H4 (cell line): ENCODE data around the gene EEF1G. TPM values are rescaled to one million over a fixed set of nuclear protein-coding genes. Genes with fewer than 3 reads are reported as not detected.
"Not testable (repeated sequence)": the region's sequence is repeated elsewhere in the genome, so short reads cannot be mapped to it uniquely, and the experiment has no call there.

ENCODE experiments used
- DNase-seq: peaks from one replicate; pipeline ENCODE4 v3.0.0-alpha.2; 2015; ENCODE audit warnings: low spot score
- total RNA-seq: library from RNA; depleted of rRNA; stranded (reverse); fragments of >200 nt; shearing (Covaris generic); gene quantifications from 2 replicates; pipeline ENCODE4 v1.2.3, GENCODE V29; 2014; rRNA removed

EEF1G gene, protein sequence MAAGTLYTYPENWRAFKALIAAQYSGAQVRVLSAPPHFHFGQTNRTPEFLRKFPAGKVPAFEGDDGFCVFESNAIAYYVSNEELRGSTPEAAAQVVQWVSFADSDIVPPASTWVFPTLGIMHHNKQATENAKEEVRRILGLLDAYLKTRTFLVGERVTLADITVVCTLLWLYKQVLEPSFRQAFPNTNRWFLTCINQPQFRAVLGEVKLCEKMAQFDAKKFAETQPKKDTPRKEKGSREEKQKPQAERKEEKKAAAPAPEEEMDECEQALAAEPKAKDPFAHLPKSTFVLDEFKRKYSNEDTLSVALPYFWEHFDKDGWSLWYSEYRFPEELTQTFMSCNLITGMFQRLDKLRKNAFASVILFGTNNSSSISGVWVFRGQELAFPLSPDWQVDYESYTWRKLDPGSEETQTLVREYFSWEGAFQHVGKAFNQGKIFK
- total RNA-seq: 1,742 and 1,908 TPM in 2 replicates

DNA sequence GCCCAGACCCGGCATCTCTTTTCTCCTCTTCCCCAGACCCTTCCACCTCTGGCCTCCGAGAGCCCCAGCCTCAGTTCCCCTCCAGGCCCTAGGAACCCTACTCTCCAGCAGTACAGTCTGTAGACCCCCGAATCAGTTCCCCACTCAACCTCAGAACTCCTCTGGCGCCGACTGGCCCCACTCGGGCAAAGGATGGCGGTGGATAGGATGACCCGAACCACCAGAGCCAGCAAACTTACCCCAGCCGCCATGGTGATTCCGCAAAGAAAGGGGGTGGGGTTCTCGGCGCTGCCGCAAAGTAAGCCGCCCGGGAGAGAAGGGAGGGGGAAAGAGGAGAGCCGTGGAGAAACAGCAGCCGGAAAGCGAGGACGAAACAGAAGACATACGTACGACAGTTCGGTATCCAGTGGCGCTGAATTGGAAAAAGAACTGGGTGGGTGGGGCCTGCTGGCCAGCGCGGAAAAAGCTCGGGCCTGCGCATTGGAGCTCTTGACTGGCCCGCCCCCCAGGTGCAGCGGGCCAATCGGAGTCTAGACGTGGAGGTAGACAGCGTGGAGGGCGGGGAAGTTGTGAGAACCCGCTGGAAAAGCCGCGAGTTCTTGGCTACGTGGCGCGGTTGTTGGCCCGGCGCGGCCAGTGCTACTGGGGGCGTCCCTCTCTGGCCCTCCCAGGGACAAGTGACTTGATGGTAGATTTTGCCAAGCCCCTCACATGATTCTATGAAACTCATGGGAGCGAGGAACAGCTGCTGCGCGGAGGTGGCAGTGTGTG lies at the start of gene EEF1G:
Gene EEF1G (minus strand): TSS at position 300 of the 771 bp plus-strand sequence. CDS start 49 bp downstream, at position 251.
- DNase-seq: peak; percentile 99

DNA sequence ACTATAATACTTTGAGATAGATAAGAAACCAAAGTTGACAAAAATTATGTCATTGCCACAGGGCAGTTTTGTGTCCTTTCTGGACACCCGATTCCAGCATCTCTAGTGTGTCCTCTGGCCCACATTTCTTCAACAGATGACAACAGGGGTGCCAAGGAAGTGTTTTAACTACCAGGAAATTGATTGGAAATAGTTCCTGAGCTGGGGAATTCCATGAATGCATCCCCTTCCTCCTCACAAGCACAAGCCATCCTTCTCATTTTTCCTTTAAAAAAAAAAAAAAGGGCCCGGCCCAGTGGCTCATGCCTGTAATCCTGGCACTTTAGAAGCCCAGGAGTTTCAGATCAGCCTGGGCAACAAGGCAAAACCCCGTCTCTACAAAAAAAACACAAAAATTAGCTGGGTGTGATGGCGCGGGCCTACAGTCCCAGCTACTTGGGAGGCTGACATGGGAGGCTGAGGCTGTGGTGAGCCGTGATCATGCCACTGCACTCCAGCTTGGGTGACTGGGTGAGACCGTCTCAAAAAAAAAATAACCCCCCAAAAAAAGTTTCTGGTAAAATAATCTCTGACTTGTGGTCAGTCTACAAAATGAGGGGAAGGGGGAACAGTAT lies 48.9 kb upstream of the EEF1G start:
- no peak for DNase-seq

DNA sequence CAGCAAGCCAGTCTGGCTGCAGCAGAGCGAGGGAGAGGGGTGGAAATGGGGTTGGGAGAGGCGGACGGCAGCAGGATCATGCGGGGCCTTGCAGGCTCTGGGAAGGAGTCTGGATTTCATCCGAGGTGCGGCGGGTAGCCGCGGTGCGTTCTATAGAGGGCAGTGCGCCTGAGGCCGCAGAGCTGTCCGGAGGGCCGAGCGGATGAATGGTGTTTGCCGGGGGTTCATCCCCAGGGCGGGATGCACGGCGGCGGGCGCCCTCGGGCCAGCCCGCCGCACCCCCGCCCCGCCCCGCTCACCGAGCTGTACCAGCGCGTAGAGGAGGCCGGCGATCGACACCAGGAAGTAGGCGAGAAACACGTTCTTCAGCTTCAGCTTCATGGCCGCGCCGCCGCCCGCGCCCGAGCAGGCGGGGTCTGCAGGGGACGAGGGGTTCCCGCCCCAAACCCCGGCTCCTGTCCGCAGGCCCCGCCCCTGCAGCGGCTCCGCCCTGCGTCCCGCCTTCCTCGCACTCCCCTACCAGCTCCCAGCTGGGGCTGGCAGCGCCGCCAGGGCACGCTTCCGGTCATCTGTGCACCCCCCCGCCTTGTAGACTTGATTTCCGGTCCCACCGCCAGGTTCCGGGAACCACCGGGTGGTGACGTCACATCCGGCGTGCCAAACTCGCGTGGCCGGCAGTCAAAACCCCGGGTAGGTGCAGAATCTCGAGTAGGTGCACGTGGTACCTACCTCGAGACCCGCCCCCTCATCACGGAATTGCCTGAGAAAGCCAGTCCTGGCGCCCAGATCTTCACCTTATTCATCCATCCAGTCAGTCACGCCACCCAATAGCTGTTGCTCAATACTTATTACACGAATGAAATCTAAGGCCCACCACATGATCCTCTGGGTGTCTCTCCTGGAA lies 48.1 kb upstream of the EEF1G start, which contains the start of gene B3GAT3:
Gene B3GAT3 (minus strand): TSS at position 420 of the 904 bp plus-strand sequence. CDS start 39 bp downstream, at position 381.
- DNase-seq: peak; percentile 98

DNA sequence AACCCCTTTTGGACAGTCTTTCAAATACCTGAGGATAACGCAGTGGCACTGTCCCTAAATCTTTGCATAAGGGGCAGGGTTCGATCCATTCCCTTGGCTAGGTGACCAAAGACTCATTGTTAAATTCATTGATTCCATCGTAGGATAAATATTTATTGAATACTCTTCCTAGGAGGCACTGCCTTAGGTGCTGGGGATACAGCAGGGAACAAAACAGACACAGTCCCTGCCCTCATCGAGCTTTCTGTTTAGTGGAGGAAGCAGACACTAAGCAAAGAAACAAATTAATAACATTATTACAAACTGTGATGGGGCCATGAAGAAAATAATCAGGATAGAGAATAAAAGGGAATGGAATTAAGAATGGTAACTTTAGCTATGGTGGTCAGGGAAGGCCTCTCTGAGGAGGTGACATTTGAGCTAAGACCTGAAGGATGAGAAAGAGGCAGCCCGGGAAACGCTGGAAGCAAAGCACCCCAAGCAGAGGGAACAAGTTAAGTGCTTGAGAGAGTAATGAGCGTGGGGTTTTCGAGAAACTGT lies 47.4 kb upstream of the EEF1G start:
- no peak for DNase-seq

DNA sequence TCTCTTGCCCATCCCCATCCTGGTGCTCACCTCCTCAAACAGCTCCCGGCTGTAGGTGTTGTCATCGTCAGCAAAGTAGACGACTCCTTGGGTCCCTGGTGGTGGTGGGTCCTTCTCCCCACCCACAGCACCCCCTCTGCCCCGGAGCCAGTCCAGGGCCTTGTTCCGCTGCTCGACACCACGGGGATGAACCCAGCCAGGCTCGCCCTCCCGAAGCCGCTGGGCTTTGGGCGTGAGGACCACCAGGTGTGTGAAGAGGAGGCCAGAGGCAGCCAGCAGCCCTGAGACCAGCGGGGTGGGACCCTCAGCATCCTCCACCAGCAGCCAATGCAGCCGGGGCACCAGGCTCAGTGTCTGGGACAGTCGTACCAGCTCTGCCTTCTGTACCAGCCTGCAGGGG lies 43.3 kb upstream of the EEF1G start:
- DNase-seq: not testable (repeated sequence)

DNA sequence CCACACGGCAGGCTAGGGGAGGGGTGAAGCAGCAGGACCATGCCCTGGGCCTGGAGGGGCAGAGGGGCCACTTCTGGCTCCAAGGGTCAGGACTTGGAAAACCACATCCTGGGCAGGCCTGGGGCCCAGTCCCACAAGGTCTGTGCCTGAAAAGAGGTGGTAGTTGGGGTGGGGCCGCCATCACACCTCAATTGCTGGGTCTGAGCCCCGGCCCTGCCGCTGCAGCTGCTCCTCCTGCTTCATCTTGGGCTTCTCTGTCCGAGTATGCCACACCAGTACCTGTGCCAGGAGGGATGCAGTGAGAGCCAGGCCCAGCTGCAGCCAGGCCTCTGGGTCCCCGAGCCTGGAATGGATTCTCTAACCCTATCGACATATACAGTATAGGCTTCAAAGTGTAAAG lies 41.8 kb upstream of the EEF1G start:
- DNase-seq: no peak

DNA sequence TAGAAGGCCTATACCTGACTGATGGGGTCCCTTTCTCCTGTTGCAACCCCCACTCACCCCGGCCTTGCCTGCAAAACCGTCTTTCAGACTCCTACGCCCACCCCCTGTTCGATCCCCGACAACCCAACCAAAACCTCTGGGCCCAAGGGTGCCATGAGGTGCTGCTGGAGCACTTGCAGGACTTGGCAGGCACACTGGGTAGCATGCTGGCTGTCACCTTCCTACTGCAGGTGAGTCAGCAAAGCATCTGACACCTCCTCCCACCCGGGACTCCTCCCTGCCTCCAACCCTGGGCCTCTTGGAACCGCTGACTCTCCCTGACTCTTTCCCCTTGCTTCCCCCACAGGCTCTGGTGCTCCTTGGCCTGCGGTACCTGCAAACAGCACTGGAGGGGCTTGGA lies 40.6 kb upstream of the EEF1G start:
- DNase-seq: no peak

DNA sequence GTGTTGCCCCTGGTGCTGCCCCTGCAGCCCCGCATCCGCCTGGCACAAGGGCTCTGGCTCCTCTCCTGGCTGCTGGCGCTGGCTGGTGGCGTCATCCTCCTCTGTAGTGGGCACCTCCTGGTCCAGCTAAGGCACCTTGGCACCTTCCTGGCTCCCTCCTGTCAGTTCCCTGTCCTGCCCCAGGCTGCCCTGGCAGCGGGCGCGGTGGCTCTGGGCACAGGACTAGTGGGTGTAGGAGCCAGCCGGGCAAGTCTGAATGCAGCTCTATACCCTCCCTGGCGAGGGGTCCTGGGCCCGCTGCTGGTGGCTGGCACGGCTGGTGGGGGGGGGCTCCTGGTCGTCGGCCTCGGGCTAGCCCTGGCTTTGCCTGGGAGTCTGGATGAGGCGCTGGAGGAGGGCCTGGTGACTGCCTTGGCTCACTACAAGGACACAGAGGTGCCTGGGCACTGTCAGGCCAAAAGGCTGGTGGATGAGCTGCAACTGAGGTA lies 39.6 kb upstream of the EEF1G start:
- no peak for DNase-seq

DNA sequence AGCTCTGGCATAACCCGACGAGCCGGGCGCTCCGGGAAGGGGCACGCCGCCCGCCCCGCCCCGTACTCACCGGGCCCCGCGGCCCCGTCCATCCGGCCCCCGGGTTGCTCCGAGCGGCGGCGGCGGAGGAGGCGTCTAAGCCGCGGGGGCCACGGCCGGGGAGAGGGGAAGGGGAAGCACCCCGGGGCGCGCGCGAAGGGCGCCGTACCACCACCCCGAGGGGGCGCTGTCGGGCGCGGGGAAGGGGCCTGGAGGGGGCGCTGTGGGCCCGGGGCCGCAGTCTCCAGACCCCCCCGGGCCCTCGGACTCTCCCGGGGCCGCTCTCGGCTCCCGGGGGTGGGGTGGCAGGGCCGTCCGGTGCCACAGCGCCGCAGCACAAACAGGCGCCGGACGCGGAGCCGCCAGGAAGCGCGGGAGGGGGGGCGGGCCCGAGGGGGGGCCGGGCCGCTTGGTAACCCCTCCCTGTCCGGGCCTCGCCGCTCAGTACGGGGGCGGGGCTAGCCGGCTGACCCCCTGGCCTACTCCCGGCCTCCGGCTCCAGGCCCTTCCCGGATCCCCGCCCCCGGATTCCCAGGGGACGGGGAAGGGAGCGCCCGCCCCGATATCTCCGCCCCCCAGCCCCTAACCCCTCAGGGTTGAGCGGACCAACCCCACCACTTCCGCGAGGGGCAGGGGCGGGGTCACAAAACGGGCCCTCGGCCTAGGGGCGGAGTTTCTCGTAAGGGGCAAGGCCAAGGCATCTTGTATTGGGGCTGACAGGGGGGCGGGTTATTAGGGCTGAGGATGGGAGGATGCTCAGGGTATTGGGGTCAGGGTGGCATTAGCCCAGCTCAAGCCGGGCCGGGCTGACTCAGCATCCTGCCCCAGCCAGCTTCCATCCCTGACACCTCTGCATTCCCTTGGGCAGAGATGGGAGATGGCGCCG lies 38.9 kb upstream of the EEF1G start, which contains the start of the genes EML3 and ROM1:
Gene EML3 (minus strand): TSS at position 410 of the 925 bp plus-strand sequence. CDS start 318 bp downstream, at position 92.
Gene ROM1 (plus strand): TSS at position 892 of the 925 bp plus-strand sequence. CDS start 25 bp downstream, at position 917.
- peak; percentile 80 for DNase-seq

DNA sequence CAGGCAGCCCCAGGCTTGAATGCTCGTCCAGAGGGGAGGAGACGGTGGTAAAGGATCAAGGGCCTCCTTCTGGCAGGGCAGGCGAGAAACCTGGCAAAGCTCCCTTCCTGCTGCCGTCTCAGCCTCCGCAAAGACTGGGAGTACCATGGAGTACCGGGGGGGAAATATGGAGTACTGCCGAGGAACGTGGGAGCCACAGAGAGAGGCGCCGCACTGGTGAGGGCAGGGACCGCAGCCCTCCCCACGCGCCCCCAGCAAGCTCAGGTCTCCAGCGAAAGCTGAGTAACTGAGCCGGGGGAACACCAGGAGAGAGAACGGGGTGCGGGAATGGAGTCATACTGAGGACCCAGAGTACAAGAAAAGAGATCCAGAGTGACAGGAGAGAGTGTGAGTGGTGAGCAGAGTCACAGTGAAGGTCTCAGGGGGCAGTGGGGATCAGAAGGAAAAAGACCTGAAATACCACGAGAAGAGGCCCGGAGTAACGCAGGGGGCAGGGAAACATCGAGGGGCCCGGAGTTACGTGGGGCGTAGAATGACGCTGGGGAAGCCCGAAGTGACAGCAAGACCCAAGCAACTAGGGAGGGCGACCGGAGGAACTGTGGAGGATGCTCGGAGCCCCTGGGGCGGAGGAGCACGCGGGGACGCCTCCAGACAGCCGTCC lies 38.1 kb upstream of the EEF1G start:
- DNase-seq: peak; percentile 36

DNA sequence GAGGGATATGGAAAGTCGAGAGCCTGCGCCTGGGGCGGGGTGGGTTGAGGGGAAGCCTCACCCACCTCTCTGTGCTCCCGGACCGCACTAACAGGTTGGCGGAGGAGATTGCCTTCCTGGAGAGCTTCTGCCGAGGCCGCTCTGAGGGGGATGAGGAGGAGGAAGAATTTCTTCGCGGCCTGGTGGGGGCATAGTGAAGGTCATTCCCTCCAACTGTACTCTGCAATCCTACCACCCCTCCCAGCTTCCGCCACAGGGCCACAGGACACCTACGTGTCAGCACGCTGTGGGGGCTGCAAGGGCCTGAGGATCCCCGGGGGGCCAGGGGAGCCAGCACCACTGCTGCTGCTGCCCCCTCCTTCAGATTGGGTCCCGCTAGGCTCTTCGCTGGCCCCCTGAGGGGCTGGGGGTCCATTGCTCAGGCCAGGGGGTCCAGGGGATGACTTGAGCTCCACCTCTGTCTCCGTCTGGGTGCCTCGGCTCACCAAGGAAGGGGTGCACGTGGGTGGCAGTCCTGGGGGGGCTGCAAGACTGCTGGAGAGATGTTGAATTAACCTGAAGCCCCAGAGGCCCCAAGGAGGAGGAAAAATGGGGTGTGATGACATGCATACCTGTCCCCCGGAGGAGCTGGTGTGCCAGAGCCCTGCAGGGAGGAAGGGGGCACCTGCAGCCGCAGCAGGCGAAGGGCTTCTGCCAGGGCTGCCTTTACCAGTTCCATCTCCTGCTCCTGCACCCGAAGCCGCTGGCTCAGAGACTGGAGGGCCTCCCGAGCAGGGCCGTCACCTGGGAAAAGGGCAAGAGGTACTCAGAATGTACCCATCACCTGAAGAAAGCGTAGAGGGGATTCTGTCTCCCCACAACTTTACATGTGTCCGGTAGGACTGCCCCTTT lies 37.4 kb upstream of the EEF1G start:
- DNase-seq: no peak

DNA sequence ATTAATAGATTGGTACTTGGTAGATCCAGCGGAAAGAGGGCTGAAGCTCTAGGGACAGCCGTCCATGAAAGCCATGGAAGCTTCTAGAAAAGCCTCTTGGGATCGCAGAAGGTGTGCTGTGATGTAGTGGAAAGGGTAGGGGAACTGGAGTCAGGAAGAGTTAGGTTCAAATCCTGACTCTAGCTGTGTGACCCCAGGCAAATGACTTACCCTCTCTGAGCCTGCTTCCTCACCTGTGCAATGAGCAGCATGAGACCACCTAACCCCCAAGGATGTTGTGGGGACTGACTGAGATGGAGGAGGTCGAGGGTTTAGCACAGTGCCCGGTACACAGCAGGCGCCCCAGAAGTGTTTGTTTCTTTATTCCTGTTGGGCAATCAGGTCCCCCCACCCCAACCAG lies 36.7 kb upstream of the EEF1G start:
- no peak for DNase-seq

DNA sequence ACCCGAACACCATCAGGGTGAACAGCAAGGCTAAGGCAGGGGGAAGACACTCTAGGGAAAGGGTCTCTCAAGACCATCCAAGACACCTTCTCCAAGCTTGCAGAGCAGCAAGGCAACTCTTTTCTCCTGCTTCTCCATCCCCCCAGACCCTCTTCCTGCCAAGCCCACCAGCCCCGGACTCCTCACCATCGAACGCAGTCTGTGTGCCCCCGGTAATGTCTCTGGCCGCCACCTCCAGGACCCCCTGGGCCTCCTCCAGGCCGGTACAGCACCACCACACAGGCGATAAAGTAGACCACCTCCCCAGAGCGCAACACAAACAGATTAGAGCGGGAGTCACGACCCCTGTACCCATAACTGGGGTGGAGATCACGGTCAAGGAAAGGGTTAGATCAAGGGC lies 35.1 kb upstream of the EEF1G start:
- DNase-seq: no peak

DNA sequence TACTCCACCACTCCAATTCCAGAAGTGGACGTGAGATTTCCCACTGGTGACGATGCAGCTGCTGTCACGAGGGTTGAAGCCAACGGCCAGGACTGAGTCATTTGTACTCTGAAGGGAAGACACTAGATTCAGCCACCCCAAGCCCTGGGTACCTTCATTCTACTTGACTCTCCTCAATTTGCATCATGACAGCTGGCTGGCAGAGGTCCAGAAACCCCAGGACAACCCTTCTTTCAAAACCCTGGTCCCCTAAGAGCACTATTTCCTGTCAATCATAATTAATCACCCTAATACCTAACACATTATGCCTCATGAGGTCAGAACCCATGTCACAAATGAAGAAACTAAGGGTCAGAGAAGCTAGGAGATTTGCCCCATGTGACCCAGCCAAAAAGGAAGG lies 34.0 kb upstream of the EEF1G start:
- DNase-seq: no peak

DNA sequence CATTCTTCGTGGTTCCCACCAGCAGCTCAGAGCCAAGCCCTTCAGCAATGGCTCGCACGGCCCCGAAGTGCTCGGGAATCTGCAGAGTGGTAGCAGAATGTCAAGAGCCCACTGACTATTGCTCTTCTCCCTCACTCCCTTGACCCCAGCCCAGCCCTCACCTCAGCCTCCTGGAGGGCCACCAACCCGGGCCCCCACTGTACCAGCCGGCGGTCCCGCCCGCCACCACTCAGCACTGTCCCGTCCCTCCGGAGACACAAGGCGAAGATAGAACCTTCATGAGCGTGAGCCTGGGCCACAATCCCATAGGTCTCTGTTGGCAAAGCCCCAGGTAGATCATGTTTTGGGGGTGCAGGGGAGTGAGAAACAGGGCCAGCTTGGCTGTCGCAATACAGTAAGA lies 32.2 kb upstream of the EEF1G start:
- no peak for DNase-seq

DNA sequence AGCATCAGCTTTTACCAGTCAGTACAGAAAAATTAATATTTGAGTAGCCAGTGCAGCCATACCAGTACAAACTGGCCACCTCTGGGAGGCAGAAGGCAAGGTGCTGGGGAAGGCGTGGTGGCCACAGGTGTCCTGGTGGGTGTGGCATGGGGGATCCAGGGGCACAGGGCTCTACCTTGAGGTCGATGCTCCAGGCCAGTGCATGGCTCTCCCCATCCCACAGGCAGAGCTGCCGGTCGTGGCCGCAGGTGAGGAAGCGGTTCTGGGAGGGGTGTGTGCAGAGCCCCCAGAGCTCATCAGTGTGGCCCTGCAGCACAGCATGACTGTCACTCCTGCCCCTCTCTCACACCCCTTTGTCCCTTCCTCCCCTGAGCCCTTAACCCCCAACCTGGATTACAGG lies 31.8 kb upstream of the EEF1G start:
- DNase-seq: no peak

DNA sequence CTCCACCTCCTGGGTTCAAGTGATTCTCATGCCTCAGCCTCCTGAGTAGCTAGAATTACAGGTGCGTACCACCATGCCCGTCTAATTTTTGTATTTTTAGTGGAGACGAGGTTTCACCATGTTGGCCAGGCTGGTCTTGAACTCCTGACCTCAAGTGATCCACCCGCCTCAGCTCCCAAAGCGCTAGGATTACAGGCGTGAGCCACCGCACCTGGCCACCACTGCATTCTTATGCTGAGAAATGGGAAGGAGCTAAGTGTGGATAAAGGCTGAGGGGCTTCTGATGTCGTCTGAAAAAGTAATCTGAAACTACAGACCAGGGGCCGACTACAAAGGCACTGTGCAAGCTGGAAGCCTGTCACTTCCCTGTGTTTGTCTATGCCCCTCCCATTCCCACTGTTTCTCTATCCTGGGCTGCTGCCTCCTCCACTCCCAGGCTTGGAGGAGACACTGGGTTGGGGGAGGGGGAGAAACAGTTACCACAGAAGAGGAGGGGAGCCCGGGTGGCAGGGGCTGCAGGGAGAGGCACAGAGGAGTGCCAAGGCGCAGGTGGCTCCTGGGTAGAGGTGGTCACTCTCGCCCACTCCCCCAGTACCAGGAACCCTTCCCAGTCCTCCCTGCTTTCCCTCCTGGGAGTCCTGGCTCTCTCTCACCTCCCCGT lies 30.9 kb upstream of the EEF1G start:
- no peak for DNase-seq
